Hypothalamus (tissue), 51 donors: ENCODE measurements around the gene HAGHL.
"Not testable (repeated sequence)": the region's sequence is repeated elsewhere in the genome, so short reads cannot be mapped to it uniquely, and the experiment has no call there.

ENCODE experiments used
- DNase-seq, 51 donors: peaks; one replicate each; lab custom pipeline; 2025; lab: John Stamatoyannopoulos, UW

The HAGHL gene

GRCh38 chr16:686459-687260 lies 40.2 kb upstream of the HAGHL start:
- no peak for DNase-seq

GRCh38 chr16:687499-687898 lies 39.4 kb upstream of the HAGHL start:
- DNase-seq: no peak

- no peak for DNase-seq
Observed at GRCh38 chr16:689175-689897, 37.6 kb upstream of the HAGHL start.

GRCh38 chr16:691242-691641 lies 35.7 kb upstream of the HAGHL start:
- not testable (repeated sequence) for DNase-seq

GRCh38 chr16:692356-693108 lies 34.4 kb upstream of the HAGHL start:
- no peak for DNase-seq

- no peak for DNase-seq
Observed at GRCh38 chr16:693364-693763, 33.5 kb upstream of the HAGHL start.

- no peak for DNase-seq
Observed at GRCh38 chr16:693766-694165, 33.1 kb upstream of the HAGHL start.

- no peak for DNase-seq
Observed at GRCh38 chr16:694187-694862, 32.6 kb upstream of the HAGHL start.

GRCh38 chr16:694863-695354 lies 32.0 kb upstream of the HAGHL start:
- DNase-seq: no peak

GRCh38 chr16:695355-696089 lies 31.4 kb upstream of the HAGHL start:
- DNase-seq: peak in 6 of 51 donors; percentile 4 to 50 (median 26)

GRCh38 chr16:698911-699671 lies 27.8 kb upstream of the HAGHL start:
- no peak for DNase-seq

- peak in 3 of 51 donors; percentile 18 to 45 (median 42) for DNase-seq
Observed at GRCh38 chr16:700684-701584, 26.0 kb upstream of the HAGHL start.

GRCh38 chr16:702341-702740 lies 24.6 kb upstream of the HAGHL start:
- no peak for DNase-seq

GRCh38 chr16:703406-703805 lies 23.5 kb upstream of the HAGHL start:
- peak in 3 of 51 donors; percentile 18 to 43 (median 28) for DNase-seq

- no peak for DNase-seq
Observed at GRCh38 chr16:704047-704446, 22.9 kb upstream of the HAGHL start.

GRCh38 chr16:704552-705380 lies 22.1 kb upstream of the HAGHL start:
- DNase-seq: no peak
